PC-3 (cell line): ENCODE results near the gene SLC34A3. TPM values are rescaled to one million over a fixed set of nuclear protein-coding genes. Genes with fewer than 3 reads are reported as not detected.

Experiments
- ATAC-seq: fragments of 200-7000 bp; cut with Tn5 transposase; 2 replicates; pipeline ENCODE4 v1.9.1; 2020; ENCODE audit warnings: mild to moderate bottlenecking, moderate library complexity
- BruUV-seq: library from RNA; stranded (reverse); fragments of 400-500 nt; replicated peaks from 2 replicates; lab custom pipeline; 2021; lab: Mats Ljungman, UMichigan
- CTCF ChIA-PET: fragments of 300-600 bp; sonication (Branson Sonifier 250); formaldehyde crosslinking; loops from one replicate; lab custom pipeline; 2022; ENCODE audit warnings: antibody characterized with exemption; lab: Charles Lee
- POLR2A ChIA-PET: fragments of 300-600 bp; sonication (Branson Sonifier 250); formaldehyde crosslinking; loops from one replicate; lab custom pipeline; 2022; ENCODE audit warnings: antibody characterized with exemption; ENCODE audit not compliant: unreplicated experiment; lab: Charles Lee
- DNase-seq: peaks from one replicate; pipeline ENCODE4 v3.0.0-alpha.2; 2015
- H2AFZ ChIP-seq: fragments of 300-600 bp; sonication (generic); 2 replicates; pipeline ENCODE4 v1.6.0; 2016; ENCODE audit warnings: antibody characterized with exemption, low read length
- H3F3A ChIP-seq: fragments of 300-600 bp; sonication (generic); one replicate; pipeline ENCODE4 v1.6.0; 2017; ENCODE audit warnings: antibody characterized with exemption, low read length, control low read depth, mild to moderate bottlenecking; ENCODE audit not compliant: unreplicated experiment
- H3K27ac ChIP-seq: fragments of 300-600 bp; sonication (generic); 2 replicates; pipeline ENCODE4 v1.5.1; 2016; ENCODE audit warnings: mild to moderate bottlenecking, low read length
- H3K27me3 ChIP-seq: fragments of 300-600 bp; sonication (generic); 2 replicates; pipeline ENCODE4 v1.6.1; 2016; ENCODE audit warnings: low read length, mixed read lengths
- H3K36me3 ChIP-seq: fragments of 300-600 bp; sonication (generic); 2 replicates; pipeline ENCODE4 v1.6.1; 2016; ENCODE audit warnings: low read depth, mixed run types, low read length, mixed read lengths
- H3K4me1 ChIP-seq: fragments of 300-600 bp; sonication (generic); 2 replicates; pipeline ENCODE4 v1.5.1; 2016; ENCODE audit warnings: low read length; ENCODE audit not compliant: insufficient read depth
- H3K4me2 ChIP-seq: fragments of 300-600 bp; sonication (generic); 2 replicates; pipeline ENCODE4 v1.6.0; 2016; ENCODE audit warnings: low read length
- H3K4me3 ChIP-seq: fragments of 300-600 bp; sonication (generic); 2 replicates; pipeline ENCODE4 v1.5.1; 2016; ENCODE audit warnings: mild to moderate bottlenecking, low read length, mixed read lengths
- H3K79me2 ChIP-seq: fragments of 300-600 bp; sonication (generic); 2 replicates; pipeline ENCODE4 v1.6.1; 2017; ENCODE audit warnings: low read length, mixed read lengths
- H3K9ac ChIP-seq: fragments of 300-600 bp; sonication (generic); 2 replicates; pipeline ENCODE4 v1.6.0; 2016; ENCODE audit warnings: mild to moderate bottlenecking, low read length
- H3K9me2 ChIP-seq: fragments of 300-600 bp; sonication (generic); replicated peaks from 2 replicates; pipeline ENCODE4 v1.6.1; 2016; ENCODE audit warnings: mixed run types, low read length, mixed read lengths
- H3K9me3 ChIP-seq: fragments of 300-600 bp; sonication (generic); 2 replicates; pipeline ENCODE4 v1.6.1; 2016; ENCODE audit warnings: low read length, mixed read lengths
- H4K20me1 ChIP-seq: fragments of 300-600 bp; sonication (generic); 2 replicates; pipeline ENCODE4 v1.6.1; 2016; ENCODE audit warnings: low read length, mixed read lengths
- EZH2 ChIP-seq: fragments of 300-600 bp; sonication (generic); IDR thresholded peaks from one replicate; pipeline ENCODE4 v1.6.1; 2017; ENCODE audit warnings: antibody characterized with exemption, mild to moderate bottlenecking, low read length; ENCODE audit not compliant: unreplicated experiment
- EZH2phosphoT487 ChIP-seq: fragments of 300-600 bp; sonication (generic); IDR thresholded peaks from 2 replicates; pipeline ENCODE4 v1.6.1; 2018; ENCODE audit warnings: mild to moderate bottlenecking, antibody characterized with exemption, low read length, borderline replicate concordance
- intact Hi-C: fragments of 100-400 bp; cut with micrococcal nuclease; formaldehyde crosslinking; loops from 2 replicates; pipeline ENCODE4 v1.9.0; 2023
- total RNA-seq: library from RNA; depleted of rRNA; stranded (reverse); fragments of >200 nt; gene quantifications from 2 replicates; pipeline ENCODE4 v1.2.3, GENCODE V29; 2014
- TF ChIP-seq, protein P1 (sequence below): fragments of 300-600 bp; sonication (generic); conservative IDR thresholded peaks from 2 replicates; pipeline ENCODE4 v1.5.1; 2017; ENCODE audit warnings: antibody characterized with exemption, low read depth, mild to moderate bottlenecking, low read length

SLC34A3 gene
- total RNA-seq, 1 experiment from 2014 or later: 1.5 TPM

DNA sequence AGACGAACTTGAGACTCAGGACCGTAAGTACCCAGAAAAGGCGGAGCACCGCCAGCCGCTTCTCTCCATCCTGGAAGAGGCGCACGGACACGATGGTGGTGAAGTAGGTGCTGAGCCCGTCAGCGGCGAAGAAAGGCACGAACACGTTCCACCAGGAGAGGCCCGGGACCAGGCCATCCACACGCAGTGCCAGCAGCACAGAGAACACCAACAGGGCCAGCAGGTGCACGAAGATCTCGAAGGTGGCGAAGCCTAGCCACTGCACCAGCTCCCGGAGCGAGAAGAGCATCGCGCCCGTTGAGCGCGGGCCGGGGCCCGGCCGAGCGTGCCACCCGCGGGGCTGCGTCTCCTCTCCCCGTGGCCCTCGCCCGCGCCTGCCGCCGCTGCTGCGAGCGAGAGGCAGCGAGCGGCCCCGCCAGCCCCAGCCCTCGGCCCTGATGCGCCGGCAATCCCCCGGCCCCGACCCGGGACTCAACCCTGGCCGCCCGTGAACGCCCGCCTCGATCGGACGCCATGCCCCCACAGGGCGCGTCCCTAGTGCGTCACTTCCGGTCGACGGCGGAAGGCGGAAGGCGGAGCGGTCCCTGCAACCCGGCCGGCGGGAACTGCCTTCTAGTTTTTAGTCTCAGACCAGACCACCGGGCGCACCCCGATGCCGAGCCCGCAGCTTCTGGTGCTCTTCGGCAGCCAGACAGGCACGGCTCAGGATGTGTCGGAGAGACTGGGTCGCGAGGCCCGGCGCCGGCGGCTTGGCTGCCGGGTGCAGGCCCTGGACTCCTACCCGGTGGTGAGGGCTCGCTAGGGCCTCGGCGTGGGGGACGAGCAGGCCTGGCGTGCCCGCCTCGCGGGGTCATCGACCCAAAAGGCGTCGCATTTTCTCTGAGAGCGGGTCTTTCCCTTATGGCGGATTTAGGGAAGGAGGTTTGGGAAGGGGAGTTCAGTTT, 25.3 kb upstream of the SLC34A3 start, which contains the start of the genes NDOR1 and TMEM203:
NDOR1 (plus strand) TSS at position 575 of the 944 bp plus-strand sequence; CDS start at position 653, 78 bp downstream.
TMEM203 (minus strand) TSS at position 523 of the 944 bp plus-strand sequence; CDS start at position 289, 234 bp downstream.
- TF ChIP-seq EZH2phosphoT487 (no peak), EZH2 (no peak)
- TF ChIP-seq, protein P1, sequence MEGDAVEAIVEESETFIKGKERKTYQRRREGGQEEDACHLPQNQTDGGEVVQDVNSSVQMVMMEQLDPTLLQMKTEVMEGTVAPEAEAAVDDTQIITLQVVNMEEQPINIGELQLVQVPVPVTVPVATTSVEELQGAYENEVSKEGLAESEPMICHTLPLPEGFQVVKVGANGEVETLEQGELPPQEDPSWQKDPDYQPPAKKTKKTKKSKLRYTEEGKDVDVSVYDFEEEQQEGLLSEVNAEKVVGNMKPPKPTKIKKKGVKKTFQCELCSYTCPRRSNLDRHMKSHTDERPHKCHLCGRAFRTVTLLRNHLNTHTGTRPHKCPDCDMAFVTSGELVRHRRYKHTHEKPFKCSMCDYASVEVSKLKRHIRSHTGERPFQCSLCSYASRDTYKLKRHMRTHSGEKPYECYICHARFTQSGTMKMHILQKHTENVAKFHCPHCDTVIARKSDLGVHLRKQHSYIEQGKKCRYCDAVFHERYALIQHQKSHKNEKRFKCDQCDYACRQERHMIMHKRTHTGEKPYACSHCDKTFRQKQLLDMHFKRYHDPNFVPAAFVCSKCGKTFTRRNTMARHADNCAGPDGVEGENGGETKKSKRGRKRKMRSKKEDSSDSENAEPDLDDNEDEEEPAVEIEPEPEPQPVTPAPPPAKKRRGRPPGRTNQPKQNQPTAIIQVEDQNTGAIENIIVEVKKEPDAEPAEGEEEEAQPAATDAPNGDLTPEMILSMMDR: no peak
- Histone ChIP-seq H3K9me3 (no peaks in the 10 kb centered on the region), H3K4me3 (peak within 1 kb of the TSS; percentile 99), H3K9ac (peak within 1 kb of the TSS; percentile 99), H3K36me3 (no peaks in the 10 kb centered on the region), H3K9me2 (no peaks in the 10 kb centered on the region), H3K27ac (0 out of 2 replicates have a peak within 1 kb of the TSS, but pooled peaks have one; percentile 20), H3K79me2 (peaks cover 58% of the 10 kb centered on the region), H3K4me2 (peak within 1 kb of the TSS; percentile 98), H3K27me3 (no peaks in the 10 kb centered on the region), H4K20me1 (no peaks in the 10 kb centered on the region), H2AFZ (peak within 1 kb of the TSS; percentile 74), H3F3A (no peaks in the 10 kb centered on the region), H3K4me1 (peaks cover 24% of the 10 kb centered on the region)
- CTCF ChIA-PET: no interaction called here
- intact Hi-C loops: no loop called here
- ATAC-seq (peak; percentile 44), DNase-seq (peak; percentile 82)
- no TSS peak for BruUV-seq
- POLR2A ChIA-PET: no interaction called here

DNA sequence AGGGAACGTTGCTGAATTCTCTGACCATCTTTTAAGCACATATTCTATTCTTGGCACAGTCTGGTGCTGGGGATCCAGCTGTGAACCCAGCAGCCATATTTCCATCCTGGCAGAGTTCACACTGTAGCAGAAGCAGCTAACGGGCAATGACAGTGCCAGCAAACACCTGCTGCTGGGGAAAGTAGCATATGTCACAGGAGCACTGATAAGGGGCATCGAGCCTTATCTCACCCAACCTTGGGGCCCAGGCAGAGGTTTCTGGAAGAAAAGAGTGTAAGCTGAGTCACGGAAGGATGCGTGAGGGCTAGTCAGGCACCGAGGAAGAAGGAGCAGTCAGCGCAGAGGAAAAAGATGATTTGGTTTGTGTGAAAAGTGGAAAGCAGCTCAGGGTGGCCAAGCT, 24.1 kb upstream of the SLC34A3 start:
- Histone ChIP-seq H3K79me2 (peaks cover 52% of the 10 kb centered on the region), H3K36me3 (no peaks in the 10 kb centered on the region), H3K9me3 (no peaks in the 10 kb centered on the region), H3K4me3 (peak overlapping the region; percentile 99), H3K9me2 (no peaks in the 10 kb centered on the region), H3K4me1 (peaks cover 20% of the 10 kb centered on the region), H2AFZ (no peak overlapping the region), H3K9ac (peak overlapping the region; percentile 99), H3F3A (no peaks in the 10 kb centered on the region), H3K4me2 (peak overlapping the region; percentile 98), H4K20me1 (no peaks in the 10 kb centered on the region), H3K27ac (no peak overlapping the region), H3K27me3 (no peaks in the 10 kb centered on the region)
- CTCF ChIA-PET: no interaction called here
- intact Hi-C loops: no loop called here
- TF ChIP-seq EZH2phosphoT487: no peak
- TF ChIP-seq EZH2: no peak
- TF ChIP-seq, protein P1: no peak
- BruUV-seq: no TSS peak
- ATAC-seq (no peak), DNase-seq (no peak)
- POLR2A ChIA-PET: no interaction called here
